Right lobe of liver (tissue), 4 donors: ENCODE data around the gene OLR1.

Experiments
- POLR2A ChIP-seq: fragments of 450-650 bp; IDR thresholded peaks from one replicate; pipeline ENCODE4 v1.6.1; 2017; ENCODE audit warnings: antibody characterized with exemption, mild to moderate bottlenecking
- TF ChIP-seq, protein P1 (sequence below), 4 donors: fragments of 200-600 bp in 3 of 4; fragments of 450-650 bp in 1 of 4; IDR thresholded peaks; one replicate each; pipeline versions ENCODE4 v1.5.1 to v1.8.0; 2016 to 2022; ENCODE audit warnings: antibody characterized with exemption in 4 of 4, mild to moderate bottlenecking in 2 of 4
- donor health status: DM: no; HTN: no; CAD: no.
- donor health status: DM: no; HTN: no; CAD: no.
- donor health status: DM: no; HTN: yes; CAD: no.

DNA sequence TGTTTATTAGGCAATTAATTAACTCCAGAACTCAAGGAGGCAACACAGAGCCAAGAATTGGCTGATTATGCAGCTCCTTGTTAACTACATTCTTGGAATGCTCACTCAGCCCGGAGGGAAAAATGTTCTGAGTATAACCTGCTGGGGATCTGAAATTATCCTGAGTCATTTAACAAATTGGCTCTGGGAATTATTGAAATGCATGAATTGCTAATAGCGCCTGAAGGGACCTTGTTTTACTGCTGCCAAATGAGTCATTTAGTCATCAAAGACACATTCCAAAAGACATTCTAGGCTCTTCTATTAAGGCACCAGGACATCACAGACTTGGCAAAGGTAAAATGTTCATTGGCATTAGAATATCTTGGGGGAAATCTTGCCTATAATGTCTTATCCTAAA, 19.9 kb upstream of the OLR1 start:
- TF ChIP-seq, protein P1, sequence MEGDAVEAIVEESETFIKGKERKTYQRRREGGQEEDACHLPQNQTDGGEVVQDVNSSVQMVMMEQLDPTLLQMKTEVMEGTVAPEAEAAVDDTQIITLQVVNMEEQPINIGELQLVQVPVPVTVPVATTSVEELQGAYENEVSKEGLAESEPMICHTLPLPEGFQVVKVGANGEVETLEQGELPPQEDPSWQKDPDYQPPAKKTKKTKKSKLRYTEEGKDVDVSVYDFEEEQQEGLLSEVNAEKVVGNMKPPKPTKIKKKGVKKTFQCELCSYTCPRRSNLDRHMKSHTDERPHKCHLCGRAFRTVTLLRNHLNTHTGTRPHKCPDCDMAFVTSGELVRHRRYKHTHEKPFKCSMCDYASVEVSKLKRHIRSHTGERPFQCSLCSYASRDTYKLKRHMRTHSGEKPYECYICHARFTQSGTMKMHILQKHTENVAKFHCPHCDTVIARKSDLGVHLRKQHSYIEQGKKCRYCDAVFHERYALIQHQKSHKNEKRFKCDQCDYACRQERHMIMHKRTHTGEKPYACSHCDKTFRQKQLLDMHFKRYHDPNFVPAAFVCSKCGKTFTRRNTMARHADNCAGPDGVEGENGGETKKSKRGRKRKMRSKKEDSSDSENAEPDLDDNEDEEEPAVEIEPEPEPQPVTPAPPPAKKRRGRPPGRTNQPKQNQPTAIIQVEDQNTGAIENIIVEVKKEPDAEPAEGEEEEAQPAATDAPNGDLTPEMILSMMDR (IDR thresholded peaks at IDR 0.05) = no peak
- no peak for TF ChIP-seq POLR2A
